NCI-H510A treated with DMSO at 0.1 percent for 48 hours (cell line): ENCODE data around the gene TCEANC.
"Not testable (repeated sequence)": the region's sequence is repeated elsewhere in the genome, so short reads cannot be mapped to it uniquely, and the experiment has no call there.

Experiments used
- DNase-seq: peaks from one replicate; lab custom pipeline; 2025; lab: John Stamatoyannopoulos, UW

TCEANC gene, protein sequence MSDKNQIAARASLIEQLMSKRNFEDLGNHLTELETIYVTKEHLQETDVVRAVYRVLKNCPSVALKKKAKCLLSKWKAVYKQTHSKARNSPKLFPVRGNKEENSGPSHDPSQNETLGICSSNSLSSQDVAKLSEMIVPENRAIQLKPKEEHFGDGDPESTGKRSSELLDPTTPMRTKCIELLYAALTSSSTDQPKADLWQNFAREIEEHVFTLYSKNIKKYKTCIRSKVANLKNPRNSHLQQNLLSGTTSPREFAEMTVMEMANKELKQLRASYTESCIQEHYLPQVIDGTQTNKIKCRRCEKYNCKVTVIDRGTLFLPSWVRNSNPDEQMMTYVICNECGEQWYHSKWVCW

DNA sequence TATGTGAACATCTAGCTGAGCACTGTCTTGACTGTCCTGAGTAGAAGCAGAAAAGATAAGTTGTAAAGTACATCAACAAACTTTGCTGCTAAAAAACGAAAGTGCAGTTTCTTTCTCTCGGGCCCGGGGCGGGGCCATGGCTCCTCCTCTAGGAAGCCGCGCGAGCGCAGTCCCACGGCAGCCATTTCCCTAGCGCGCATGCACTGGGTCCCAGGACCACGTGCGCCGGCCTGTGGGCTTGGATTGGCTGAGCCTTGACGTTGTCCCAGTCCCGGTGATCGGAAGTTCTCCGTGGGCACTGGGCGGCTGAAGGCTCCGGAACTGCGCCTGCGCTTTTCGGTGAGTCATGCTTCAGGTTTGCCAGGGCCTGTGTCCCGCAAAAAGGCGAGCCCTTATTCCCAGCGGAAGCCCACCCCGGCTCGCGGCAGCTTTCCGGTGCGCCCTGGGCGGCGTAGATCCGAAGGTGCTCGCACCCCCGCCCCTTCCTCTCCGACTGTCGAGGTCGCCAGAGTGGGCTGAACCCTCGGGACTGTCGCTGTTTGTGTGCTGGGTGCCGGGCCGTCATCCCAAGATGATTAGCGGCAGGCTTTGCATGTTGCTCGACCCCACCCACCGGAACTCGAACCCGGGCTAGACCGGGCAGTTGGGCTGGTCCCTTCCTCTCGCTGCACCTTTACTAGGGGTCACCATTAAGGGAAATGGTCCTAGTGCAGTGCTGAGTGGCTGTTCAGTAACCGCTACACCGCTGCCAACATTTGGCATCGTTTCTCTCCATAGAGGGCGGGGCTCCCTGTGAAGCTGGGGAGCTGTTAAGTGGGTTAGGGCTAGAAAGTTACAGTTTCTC lies at the start of gene TCEANC:
Gene TCEANC (plus strand): TSS at position 292 of the 844 bp plus-strand sequence. CDS start 9,368 bp downstream, outside the sequence.
- peak; percentile 84 for DNase-seq

DNA sequence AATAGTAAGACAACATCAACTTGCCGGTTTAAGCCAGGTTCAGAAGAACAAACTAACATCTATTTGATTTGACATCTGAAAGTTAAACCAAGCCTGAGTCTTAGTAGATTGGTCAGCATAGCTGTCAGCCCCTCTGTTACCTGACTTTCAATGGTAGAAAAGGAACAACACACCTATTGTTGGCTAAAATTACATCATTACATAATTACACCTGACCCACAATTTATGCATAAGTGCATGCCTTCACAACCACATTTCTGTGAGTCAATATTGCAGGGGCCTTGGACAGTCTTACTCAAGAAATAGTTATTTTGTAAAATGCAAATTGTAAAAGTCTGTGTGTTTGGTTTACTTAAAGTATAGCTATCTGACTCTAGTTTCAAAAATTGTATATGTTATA lies 47.3 kb upstream of the TCEANC start:
- no peak for DNase-seq

DNA sequence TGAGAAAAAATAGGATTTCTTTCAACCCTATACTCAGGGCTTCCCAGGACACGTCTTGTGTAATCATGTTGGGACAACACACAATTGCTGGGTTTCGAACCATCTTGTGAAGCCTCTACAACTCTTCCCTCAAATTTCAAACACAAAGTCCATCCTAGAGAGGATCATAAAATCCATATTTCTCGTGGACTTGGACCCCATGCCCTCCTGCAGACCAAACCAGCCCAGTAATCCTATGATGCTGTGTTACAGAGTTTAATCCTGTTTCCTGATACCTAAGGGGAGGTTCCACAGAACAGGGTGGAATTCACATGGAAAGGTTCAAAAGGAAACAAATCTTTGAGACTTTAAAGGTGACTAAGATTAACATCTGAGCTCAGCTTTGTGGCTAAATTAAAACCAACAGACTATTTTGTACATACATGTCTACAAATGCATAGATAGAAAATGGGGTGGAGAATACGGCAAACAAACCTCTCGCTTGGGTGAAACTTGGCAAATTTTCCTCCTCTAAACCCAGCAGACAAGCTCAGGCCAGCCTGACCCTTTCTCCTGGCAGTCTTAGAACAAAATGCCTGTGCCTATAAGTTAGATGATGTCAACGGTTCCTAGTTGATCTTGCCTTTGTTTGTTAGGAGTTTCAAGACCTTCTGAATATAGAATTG lies 45.5 kb upstream of the TCEANC start:
- no peak for DNase-seq

DNA sequence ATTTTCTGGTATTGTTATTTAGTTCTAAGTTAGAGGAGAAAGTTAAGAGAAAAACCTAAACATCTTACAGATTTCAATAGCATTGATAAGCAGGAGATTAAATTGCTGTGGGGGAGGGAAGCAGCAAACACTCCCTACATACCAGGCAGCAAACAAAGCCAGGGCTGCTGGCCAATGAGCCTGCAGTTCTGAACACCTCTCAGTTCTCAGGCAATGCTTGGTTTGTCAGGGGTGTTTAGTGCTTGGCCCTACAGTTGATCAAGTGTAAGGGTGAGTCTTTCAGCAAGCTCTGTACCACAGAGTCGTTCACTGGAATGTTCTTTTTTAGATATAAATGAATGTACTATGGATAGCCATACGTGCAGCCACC lies 45.0 kb upstream of the TCEANC start:
- no peak for DNase-seq

DNA sequence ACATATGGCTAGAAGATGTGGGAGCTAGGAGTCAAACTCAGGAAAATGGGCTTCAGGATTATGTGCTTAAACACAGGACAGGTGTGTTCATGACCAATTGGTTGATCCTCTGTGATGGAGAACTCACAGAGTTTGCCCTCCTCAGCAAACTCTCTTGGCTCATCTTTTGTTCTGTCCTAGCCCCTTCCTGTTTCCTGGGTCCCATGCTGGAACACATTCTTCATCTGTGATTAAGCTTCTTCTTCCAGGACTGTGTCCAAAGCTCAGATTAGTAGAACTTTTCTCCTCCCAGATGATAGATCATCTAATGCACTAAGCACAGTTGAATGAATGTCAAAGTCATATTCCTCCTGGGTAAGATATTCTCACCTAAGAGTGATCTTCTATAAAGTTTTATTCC lies 38.8 kb upstream of the TCEANC start:
- no peak for DNase-seq

DNA sequence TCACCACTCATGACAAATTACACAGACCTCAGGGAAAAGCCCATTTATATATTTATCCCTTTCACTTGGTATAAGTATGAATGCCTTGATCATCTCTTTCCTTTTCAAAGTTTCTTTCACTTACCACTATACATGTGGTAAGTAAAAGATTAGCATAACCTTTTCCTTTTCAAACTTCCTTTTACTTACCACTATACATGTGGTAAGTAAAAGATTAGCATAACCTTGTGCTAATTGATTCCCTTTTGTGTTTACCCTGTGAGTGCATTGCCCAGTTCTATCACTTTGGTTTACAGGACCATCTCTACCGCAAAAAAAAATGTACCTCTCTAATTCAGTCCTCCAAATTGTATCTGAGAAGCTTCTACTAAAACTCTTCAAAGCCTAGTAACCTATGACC lies 32.7 kb upstream of the TCEANC start:
- DNase-seq, result no peak

DNA sequence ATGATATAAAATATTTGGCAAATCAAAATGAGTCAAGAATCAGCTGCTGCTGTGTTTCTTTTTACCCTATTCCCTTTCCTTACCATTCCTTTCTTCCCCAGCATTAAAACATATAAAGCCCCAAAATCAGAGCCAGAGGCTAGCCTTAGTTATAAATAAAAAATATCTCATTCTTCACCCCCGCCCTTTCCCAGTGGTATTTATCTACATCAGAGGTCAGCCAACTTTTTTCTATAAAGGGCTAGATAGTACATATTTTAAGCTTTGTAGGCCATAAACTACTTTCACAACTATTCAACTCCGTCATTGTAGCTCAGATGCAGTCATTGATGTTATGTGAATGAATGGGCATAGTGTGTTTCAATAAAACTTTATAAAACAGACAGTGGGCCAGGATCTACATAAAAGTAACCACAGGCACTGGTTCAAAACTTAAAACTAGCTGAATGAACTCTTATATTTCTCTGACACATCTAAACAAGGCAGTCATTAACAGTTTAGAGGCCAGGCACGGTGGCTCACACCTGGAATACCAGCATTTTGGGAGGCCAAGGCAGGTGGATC lies 30.5 kb upstream of the TCEANC start:
- DNase-seq, result no peak

DNA sequence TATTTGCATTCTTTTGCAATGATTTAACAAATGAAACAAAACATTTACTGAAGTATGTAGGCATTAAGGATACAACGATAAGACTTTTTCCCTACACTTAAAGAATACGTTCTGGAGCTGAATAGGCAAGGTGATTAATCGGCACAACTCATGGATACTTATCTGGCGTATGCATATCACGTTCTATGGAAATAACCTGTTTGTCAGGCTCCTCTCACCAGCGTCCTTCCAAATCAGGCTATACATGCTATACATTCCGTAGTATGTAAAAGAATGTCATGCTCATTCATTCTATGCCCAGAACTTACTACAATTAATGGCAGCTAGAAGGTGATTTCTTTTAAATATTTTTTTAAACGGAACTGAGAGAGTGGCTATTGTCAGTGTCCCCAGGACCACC lies 25.6 kb upstream of the TCEANC start:
- DNase-seq, result no peak

DNA sequence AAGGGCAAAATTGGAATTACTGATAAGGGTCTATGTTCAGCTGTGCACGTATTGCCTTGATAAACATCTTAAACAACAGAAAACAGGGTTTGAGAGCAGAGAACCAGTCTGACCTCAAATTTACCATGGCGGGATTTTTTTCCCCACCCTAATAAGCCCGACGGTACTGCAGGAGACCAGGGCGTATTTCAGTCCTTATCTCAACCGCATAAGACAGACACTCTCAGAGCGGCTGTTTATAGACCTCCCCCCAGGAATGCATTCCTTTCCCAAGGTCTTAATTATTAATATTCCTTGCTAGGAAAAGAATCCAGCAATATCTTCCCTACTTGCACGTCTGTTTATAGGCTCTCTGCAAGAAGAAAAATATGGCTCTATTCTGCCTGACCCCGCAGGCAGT lies 15.7 kb upstream of the TCEANC start:
- not testable (repeated sequence) for DNase-seq

DNA sequence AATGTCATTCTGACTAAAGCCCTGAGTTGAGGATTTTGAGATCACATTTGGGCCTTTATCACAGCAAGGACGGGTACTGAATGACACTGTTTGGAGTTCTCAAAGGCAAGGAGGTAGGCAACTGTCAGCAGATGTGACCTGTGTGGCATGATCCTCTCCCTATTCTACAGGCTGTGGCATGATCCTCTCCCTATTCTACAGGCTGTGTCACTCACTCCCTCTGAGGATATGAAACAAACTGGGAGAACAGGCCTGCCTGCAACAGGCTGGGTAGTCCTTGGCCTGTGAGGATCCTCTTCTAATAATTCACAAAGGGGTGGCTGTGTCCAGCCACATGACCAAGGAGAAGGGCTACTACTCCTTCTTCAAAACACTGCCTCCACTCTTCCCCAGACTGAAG lies 14.9 kb upstream of the TCEANC start:
- DNase-seq, result no peak

DNA sequence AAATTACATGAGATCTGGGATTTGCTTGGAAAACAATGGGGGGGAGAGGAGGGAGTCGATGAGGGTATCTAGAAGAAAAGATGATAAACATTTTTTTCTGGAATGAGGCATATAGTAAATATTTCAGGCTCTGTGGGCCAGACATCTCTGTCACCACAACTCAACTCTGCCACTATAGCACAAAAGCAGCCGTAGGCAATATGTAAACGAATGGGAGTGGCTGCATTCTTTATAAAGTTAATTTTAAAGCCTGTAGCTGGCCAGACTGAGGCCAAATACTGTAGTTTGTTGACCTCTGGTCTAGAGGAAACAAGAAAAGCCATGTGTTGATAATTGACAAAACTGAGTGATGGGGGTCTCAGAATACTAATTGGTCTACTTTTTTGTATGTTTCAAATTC lies 14.1 kb upstream of the TCEANC start:
- no peak for DNase-seq

DNA sequence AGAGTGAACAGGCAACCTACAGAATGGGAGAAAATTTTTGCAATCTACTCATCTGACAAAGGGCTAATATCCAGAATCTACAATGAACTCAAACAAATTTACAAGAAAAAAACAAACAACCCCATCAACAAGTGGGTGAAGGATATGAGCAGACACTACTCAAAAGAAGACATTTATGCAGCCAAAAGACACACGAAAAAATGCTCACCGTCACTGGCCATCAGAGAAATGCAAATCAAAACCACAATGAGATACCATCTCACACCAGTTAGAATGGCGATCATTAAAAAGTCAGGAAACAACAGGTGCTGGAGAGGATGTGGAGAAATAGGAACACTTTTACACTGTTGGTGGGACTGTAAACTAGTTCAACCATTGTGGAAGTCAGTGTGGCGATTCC lies 11.3 kb upstream of the TCEANC start:
- not testable (repeated sequence) for DNase-seq

DNA sequence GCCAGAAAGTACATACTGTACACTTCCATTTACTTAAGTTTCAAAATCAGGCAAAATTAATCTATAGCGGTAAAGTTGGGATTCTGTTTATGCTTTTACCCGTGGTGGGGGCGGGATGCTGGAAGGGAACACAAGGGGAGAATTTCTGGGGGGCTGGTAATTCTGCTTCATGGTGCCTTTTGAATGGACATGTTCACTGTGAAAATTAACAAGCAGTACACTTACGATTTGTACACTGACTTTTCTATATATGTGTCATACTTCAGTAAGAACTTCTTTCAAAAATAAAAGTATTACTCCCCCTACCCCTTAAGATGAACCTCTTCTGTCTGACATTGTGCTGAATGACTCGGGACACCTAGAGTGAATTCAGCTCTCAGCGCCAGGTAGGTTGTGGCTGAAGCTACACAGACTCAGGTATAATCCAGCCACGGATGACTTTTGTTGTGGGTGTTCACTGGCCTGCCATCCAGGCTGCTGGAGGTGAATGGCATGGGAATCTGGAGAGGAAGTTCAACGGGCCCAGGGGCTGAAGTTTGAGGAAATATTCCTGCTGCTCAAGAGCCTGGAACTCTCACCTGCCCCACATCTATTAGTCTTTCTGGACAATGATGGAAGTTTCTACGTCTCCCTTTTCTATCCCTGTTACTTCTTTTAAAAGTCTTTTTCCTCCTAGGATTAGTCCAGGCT lies 7.3 kb upstream of the TCEANC start:
- no peak for DNase-seq

DNA sequence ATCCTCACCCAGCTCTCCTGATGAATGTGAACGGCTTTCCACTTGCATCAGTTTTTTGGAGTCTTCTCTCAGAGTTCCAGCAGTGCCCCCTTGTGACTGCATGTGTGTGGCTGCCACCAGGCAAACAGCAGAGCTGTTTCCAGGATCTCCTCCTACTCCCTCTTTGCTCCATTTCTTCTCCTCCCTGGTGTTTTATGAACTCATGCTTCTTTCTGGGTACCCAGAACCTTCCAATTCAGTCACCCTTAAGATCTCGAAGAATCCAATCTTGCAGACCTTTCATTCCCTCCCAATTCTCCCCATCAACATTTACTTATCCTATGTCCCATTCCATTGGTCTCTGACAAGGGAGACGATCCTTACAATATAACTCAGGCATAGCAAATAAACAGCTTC lies 6.8 kb upstream of the TCEANC start:
- DNase-seq, result peak; percentile 3

DNA sequence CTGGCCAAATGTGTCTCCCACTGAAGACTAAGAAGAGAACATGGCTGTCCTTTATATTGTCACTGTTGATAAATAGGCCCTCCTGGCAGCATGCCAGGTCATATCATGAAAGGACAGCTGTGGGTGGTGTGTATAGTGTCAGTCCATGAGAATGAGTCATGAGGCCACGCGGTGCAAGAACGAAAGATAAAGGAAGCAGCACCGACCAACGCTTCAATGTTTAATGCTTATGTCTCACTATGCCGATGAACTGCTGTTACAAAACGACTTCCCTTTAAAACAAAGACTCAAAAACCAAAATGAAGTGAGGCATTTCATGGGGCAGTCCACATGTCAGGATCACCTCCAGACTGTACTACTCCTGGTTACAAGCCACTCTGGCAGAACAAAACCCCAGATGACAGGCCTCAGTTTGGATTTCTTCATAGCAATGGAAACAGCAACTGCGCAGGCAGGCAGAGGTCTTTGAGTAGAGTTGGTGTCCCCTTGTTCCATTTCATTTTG lies 5.2 kb upstream of the TCEANC start:
- DNase-seq, result peak; percentile 40

DNA sequence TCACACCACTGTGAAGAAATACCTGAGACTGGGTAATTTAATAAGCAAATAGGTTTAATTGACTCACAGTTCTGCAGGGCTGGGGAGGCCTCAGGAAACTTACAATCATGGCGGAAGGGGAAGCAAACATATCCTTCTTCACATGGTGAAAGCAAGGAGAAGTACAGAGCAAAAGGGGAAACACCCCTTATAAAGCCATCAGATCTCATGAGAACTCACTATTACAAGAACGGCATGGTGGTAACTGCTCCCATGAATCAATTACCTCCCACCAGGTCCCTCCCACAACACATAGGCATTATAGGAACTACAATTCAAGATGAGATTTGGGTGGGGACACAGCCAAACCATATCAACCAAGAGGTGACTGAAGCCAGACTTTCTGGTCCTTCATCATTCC lies 4.6 kb upstream of the TCEANC start:
- DNase-seq, result not testable (repeated sequence)

DNA sequence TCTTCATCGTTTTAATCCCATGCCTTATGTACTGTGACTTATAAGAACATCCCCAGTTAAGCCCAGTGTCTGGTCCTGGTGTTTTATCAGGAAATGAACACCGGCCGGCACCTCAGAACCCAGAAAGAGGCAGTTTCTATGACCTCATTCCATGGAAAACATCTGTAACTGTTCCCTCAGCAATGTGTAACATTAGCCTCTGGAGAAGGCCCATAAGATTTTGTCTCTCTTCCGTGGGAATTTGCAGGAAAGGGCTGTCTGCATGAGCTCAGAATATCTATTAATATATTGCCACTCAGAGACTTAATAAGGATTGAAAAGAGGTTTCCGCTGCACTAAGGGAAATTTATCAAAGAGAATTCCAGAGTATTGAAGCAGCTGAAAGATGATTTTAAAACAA lies 3.1 kb upstream of the TCEANC start:
- DNase-seq, result no peak

DNA sequence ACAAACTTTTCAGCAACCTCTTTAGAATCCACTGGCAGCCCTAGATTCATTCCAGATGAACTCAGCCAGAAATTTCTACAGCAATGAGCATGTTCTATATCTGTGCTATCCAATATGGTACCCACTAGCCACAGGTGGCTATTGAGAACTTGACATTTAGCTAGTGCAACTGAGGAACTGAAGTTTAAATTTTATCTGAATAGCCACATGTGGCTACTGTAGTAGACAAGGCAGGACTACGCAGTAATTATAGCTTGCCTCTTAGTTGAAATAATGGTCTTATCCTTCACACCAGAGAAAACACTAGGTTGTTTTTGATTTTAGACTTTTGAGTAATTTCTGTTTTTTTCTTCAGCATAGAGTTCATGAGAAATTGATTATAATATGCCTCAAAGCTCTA lies 2.6 kb upstream of the TCEANC start:
- DNase-seq, result no peak

DNA sequence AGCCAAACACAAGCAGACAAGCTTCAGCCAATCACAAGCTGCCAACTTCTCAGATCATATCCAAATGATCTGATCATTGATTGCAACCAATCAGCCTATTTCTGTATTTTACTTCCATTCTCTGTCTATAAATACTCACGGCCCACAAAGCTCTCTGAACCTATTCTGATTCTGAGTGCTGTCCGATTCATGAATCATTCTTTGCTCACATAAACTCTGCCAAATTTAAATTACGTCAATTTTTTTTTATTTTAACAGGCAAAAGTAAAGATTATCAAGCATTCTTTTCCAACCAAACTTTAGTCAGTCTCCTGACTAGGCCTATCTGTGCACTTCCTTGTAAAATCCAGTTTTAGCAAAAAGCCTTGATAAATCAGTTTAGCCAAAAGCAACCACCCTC lies 1.8 kb upstream of the TCEANC start:
- no peak for DNase-seq

DNA sequence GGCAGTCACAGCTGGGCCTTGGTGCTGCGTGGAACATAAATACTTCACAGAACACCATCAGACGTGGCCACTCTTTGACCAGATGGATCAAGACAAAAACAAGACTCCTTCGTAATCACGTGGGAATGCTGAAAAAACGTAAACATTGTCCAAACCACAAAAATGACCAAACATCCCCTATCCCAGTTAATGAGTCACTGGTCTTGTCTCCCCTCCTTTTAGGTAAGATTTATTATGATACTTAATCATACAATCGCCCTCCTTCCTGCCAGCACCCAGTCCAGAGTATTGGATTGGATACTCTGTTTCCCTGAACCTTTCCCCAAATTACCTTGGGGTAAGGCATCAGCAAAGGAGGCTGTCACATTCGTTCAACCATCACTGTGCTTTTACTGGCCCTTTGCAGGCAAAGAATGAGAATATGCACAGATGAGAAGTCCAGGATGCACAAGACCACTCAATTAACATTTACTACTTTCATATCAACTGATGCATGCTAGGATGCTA lies 601 bp upstream of the TCEANC start:
- DNase-seq, result no peak

DNA sequence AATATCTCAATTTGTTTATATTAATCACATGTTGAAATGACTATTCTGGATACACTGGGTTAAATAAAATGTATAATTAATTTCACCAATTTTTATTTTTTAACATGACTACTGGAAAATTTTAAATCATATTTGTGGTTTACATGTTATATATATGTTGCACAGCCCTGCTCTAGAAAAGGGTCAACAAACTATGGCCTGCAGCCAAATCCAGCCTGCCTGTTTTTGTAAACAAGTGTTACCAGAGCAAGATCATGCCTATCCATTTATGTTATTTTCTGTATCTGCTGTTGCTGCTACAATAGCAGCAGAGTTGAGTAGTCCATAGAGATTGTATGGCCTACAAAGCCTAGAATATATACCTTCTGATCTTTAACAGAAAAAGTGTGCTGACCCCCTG lies 1.2 kb downstream of the TCEANC start:
- DNase-seq, result no peak

DNA sequence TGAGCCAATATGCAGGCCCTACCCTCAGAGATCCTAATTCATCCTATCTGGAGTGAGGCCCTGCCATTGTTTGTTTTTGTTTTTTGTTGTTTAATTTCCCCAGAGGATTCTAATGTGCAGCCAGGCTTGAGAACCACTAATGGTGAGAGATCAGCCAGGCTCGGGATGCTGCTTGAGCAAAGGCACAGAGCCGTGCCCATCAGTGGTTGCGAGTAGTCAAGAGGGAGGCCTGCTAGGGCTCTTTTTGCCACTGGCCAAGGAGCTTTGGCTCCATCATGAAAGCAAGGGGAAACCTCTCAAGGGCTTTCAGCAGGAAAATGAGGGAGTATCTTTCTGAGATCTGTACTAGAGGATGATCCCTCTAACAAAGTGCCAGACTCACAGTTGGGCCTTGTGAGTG lies 2.7 kb downstream of the TCEANC start:
- DNase-seq, result no peak
